CD1c-positive myeloid dendritic cell (primary cell): ENCODE results near the gene DDR1.
"Not testable (repeated sequence)": the region's sequence is repeated elsewhere in the genome, so short reads cannot be mapped to it uniquely, and the experiment has no call there.

Source experiments
- DNase-seq: peaks from one replicate; pipeline ENCODE4 v3.0.0-alpha.2; 2016; ENCODE audit errors: extremely low spot score

The DDR1 gene

GRCh38 chr6:30894381-30894780, 10.1 kb downstream of the DDR1 start:
- no peak for DNase-seq

- no peak for DNase-seq
Measured at GRCh38 chr6:30894935-30895334, 10.6 kb downstream of the DDR1 start.

- DNase-seq = no peak
Measured at GRCh38 chr6:30895343-30895742, 11.0 kb downstream of the DDR1 start.

GRCh38 chr6:30896541-30896940, 12.2 kb downstream of the DDR1 start:
- no peak for DNase-seq

GRCh38 chr6:30897882-30898281, 13.6 kb downstream of the DDR1 start:
- DNase-seq = no peak

- DNase-seq = no peak
Measured at GRCh38 chr6:30898750-30899360, 14.5 kb downstream of the DDR1 start.

GRCh38 chr6:30900863-30901417, 16.6 kb downstream of the DDR1 start:
- DNase-seq = no peak

GRCh38 chr6:30901436-30901835, 17.1 kb downstream of the DDR1 start:
- DNase-seq = no peak

GRCh38 chr6:30902196-30902595, 17.9 kb downstream of the DDR1 start:
- DNase-seq = not testable (repeated sequence)

- no peak for DNase-seq
Measured at GRCh38 chr6:30902709-30903108, 18.4 kb downstream of the DDR1 start.

- DNase-seq = peak; percentile 19
Measured at GRCh38 chr6:30903236-30903635, 18.9 kb downstream of the DDR1 start.

- DNase-seq = not testable (repeated sequence)
Measured at GRCh38 chr6:30907290-30907757, 23.0 kb downstream of the DDR1 start.

- peak; percentile 98 for DNase-seq
Measured at GRCh38 chr6:30907758-30908591, 23.7 kb downstream of the DDR1 start, which contains the start of gene GTF2H4. GTF2H4 (plus strand) TSS chr6:30908207.

GRCh38 chr6:30908700-30909099, 24.4 kb downstream of the DDR1 start:
- no peak for DNase-seq

GRCh38 chr6:30910473-30910872, 26.2 kb downstream of the DDR1 start:
- not testable (repeated sequence) for DNase-seq

- no peak for DNase-seq
Measured at GRCh38 chr6:30912746-30913520, 28.6 kb downstream of the DDR1 start.

GRCh38 chr6:30913721-30914075, 29.4 kb downstream of the DDR1 start:
- no peak for DNase-seq

- DNase-seq = peak; percentile 93
Measured at GRCh38 chr6:30914076-30914853, 29.9 kb downstream of the DDR1 start, which contains the start of gene VARS2. VARS2 (plus strand) TSS chr6:30914238; CDS start chr6:30914837, 599 bp downstream.

- no peak for DNase-seq
Measured at GRCh38 chr6:30914854-30915590, 30.7 kb downstream of the DDR1 start.

GRCh38 chr6:30915591-30915946, 31.2 kb downstream of the DDR1 start:
- DNase-seq = peak; percentile 51

- DNase-seq = no peak
Measured at GRCh38 chr6:30917041-30917440, 32.7 kb downstream of the DDR1 start.
